ENCODE measurements around the gene ARMH4.

GRCh38 chr14:58171090-58171489, 19.1 kb upstream of the ARMH4 start:
- TF ChIP-seq CTCF (IDR thresholded peaks at IDR 0.05; ENCODE audit: low read length) (no peak), EZH2 (optimal IDR thresholded peaks at IDR 0.05; ENCODE audit: low read depth, low read length) (no peak)

All from MM.1S (cell line).